ENCODE data around the gene EPB41L5. TPM values are rescaled to one million over a fixed set of nuclear protein-coding genes. Genes with fewer than 3 reads are reported as not detected.
"Not testable (repeated sequence)": the region's sequence is repeated elsewhere in the genome, so short reads cannot be mapped to it uniquely, and the experiment has no call there.

The EPB41L5 gene
- 20.7 TPM for total RNA-seq

GRCh38 chr2:120012771-120013596 lies at the start of gene EPB41L5:
TSS of gene EPB41L5 (plus strand) at chr2:120013077. CDS start at chr2:120019085, 6,008 bp downstream.
- DNase-seq: peak; percentile 91

DNA sequence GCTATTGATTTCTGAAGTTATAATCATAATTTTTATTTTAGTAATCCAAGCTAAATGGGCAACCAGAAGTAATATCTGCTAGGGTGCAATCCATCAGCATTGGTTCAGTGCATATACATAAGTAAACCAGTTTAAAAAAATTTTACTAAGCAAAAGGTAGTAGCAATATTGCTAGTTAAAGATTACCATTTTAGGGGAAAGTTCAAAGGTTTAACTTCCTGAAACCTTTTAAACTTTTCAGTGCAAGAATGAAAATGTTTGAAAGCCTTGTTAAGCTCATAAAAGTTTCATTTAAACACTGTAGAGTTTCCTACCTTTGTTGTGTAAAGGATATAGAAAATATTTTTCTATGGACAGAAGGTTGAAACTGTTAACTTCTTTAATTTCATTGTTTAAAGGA lies 31.0 kb upstream of the EPB41L5 start:
- DNase-seq: no peak

DNA sequence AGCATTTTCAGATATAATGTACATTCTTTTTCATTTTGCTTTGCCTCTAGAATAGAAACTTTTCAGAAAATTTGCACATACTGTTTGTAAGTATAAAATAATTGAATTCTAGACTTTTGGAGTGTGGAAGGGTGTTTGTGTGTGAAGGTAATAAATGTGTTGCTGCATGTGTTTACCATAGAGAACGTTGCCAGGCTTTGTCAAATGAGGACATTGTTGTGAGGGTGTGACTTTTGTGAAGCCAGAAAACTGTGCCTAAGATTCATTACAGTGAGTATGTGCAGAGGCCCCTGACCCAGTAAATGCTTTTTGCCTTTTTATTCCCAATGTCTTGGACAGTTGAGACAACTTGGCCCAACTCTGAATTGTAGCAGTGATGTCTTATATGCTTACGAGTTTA lies 30.4 kb upstream of the EPB41L5 start:
- no peak for DNase-seq

- DNase-seq: no peak
Observed at GRCh38 chr2:119983108-119983507, 29.8 kb upstream of the EPB41L5 start.

GRCh38 chr2:119996148-119996547 lies 16.7 kb upstream of the EPB41L5 start:
- no peak for DNase-seq

GRCh38 chr2:119996896-119997891 lies 15.7 kb upstream of the EPB41L5 start:
- not testable (repeated sequence) for DNase-seq

- no peak for DNase-seq
Observed at GRCh38 chr2:120001471-120001870, 11.4 kb upstream of the EPB41L5 start.

GRCh38 chr2:120004254-120004653 lies 8.6 kb upstream of the EPB41L5 start:
- no peak for DNase-seq

GRCh38 chr2:120005834-120006521 lies 6.9 kb upstream of the EPB41L5 start:
- DNase-seq: no peak

DNA sequence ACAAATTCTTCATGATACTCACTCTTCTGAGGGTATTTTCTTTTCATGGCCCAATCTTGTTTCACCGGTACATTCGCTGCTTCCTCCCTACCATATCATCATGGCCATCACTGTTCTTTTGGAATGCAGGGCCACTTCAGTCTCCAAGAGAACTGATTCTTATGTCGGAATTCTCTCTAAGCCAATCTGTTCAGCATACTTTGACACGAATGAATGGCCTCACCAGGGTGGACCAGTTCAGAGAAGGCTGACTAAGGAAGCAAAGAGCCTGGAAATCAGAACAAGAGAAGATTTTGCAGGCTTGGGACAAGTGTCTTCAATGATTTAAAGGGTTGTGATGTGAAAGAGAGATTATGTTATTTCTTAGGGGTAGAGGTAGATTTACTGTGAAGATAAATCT lies 5.0 kb upstream of the EPB41L5 start:
- no peak for DNase-seq

GRCh38 chr2:120012363-120012762 lies 514 bp upstream of the EPB41L5 start:
- no peak for DNase-seq

DNA sequence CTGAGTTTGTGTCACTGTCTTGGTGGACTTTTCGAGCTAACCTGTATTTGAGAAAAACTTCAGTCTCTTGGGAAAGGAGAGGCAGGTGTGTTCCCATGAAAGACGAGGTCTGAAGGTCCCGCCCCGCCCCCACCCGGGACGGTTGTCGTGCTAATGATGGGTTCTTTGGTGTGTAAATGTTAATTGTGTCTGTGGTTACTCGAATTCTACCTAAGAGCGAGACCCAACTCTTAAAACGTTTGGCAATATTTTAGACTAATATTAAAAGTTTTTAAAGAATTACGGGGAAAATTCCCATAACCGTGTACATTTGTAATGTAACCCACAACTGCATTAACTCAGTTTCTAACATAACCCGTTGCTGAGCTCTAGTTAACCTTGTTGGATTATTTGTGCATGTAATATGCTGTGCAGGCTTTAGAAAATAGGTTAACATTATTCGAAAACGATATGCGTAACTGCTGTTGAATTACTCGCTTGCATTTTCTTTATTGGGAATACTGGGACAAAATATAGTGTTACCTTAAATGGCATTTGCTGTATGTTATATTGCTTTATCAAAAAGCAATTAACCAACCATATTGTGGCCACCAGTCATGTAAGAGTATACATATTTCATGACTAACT lies 833 bp downstream of the EPB41L5 start:
- DNase-seq: no peak

DNA sequence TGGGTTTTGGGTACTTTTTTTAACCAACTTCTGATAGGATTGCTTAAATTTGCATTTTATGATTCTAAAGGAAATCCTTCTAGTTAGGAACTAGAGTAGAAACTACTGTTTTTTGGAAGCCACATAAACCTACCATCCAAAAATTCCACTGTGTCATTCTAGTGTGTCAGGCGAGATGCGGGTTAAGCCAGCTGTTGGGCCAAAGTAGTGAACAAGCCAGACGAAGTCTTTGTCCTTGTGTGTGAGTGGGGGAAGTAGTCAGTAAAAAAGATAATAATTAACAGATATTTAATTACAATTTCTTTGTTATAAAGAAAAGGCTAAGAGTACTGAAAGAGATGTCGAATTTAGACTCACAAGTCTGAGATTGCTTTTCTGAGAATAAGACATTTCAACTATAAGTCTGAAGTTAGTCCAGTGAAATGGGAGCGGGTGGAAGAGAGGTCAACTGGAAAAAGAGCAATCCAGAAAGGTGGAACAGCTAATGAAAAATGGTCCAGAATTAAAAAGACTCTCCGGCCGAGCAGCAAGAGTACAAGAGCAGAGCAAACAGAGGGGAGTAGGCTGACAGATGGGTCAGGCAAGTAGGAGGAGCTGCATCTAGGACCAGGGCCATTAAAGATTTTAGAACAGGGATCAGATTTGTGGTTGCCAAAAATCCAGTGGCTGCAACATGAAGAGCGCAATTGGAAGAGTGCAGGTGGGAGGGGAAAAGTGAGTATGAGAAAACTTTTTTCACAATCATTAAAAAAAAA lies 1.5 kb downstream of the EPB41L5 start:
- DNase-seq: no peak

GRCh38 chr2:120016800-120017199 lies 3.9 kb downstream of the EPB41L5 start:
- DNase-seq: no peak

DNA sequence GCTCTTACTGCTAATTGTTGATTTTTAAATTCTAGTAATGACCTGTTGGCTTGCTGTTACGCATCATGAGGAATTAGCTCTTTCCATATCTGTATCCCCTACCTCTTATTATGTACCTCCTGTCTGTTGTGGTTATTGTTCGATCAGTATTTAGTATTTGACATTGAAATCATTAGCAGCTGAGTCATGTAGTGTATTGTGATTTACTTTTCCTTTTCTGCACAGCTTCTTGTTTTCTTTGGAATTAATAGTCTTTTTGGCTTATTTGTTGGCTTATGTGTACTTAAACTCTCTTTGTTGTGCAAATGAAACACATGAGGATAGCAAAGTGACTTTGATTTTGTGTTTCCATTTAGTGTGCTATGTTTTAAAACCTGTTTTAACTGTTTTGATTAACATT lies 4.3 kb downstream of the EPB41L5 start:
- no peak for DNase-seq

DNA sequence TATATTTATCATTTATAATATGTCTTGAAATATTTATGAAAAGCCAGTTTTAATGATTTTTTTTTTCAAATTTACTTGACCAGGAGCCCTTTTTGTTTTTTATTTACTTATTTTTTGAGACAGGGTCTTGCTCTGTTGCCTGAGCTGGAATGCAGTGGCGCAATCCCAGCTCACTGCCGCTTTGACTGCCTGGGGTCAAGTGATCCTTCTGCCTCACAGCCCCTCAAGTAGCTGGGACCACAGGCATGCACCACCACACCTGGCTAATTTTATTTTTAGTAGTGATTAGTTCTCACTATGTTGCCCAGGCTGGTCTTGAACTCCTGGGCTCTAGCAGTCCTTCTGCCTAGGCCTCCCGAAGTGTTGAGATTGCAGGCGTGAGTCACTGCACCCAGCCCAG lies 5.7 kb downstream of the EPB41L5 start:
- no peak for DNase-seq

DNA sequence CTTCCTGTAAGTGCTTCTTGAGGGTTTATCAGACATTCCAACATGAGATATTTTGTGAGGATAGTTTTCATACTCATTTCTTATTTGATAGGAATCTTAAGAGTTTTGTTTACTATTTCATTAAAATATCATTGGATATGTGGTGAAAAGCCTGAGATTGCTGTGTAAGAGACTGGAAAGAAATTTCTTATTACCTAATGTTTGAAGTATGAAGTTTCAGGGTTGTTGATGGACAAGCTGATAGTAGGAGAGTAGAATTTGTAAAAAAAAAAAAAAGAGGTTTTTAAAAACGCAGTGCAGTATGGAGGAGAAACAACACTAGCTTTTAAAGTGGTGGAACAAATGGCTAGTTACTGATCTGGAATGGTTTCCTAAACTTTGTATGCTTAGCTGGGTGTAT lies 7.7 kb downstream of the EPB41L5 start:
- DNase-seq: no peak

- DNase-seq: not testable (repeated sequence)
Observed at GRCh38 chr2:120022505-120022904, 9.6 kb downstream of the EPB41L5 start.

DNA sequence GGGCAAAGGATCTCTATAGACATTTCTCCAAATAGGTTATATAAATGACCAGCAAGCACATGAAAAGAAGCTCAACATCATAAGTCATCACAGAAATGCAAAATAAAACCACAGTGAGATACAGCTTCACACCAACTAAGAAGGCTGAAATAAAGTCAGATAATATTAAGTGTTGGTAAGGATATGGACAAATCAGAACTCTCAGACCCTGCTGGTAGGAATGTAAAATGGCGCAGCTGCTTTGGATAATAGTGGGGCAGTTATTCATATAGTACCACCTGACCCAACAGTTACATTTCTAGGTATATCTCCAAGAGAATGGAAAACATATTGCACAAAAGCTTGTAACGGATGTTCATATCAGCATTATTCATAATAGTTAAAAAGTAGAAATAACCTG lies 14.0 kb downstream of the EPB41L5 start:
- no peak for DNase-seq

DNA sequence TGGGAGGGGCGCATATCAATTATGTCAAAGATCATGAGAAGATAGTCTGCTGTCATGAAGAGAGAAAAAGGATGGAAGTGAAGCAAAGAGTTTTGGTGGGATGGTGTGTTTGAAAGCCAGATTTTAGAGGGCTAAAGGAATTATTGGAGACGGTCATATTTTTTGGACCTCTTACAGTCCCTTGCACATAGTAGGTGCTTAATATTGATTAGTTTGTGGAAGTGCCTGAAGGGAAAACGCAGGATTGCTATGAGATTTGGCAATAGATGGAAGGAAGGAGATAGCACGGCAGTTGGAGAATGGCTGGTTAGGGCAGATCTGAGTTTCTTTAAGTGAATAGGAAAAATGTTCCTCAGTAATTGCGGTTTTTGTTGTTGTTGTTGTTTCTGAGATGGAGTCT lies 15.9 kb downstream of the EPB41L5 start:
- no peak for DNase-seq

All from skin of body (tissue), 2 donors.